ENCODE data around the gene FOXQ1.

The FOXQ1 gene

GRCh38 chr6:1279065-1279464 lies 32.8 kb upstream of the FOXQ1 start:
- no peak overlapping the region for H3K4me3 ChIP-seq (ENCODE audit: low read depth, low read length)
- no peaks in the 10 kb centered on the region for H3K9me3 ChIP-seq (ENCODE audit: severe bottlenecking)
- TF ChIP-seq CTCF (IDR thresholded peaks at IDR 0.05; ENCODE audit: low read depth, low read length), result no peak
- no peaks in the 10 kb centered on the region for H3K27me3 ChIP-seq (ENCODE audit: insufficient read depth, low read depth, severe bottlenecking)
- peak; percentile 36 for DNase-seq
- no peak overlapping the region for H3K27ac ChIP-seq
- no peaks in the 10 kb centered on the region for H3K36me3 ChIP-seq

DNA sequence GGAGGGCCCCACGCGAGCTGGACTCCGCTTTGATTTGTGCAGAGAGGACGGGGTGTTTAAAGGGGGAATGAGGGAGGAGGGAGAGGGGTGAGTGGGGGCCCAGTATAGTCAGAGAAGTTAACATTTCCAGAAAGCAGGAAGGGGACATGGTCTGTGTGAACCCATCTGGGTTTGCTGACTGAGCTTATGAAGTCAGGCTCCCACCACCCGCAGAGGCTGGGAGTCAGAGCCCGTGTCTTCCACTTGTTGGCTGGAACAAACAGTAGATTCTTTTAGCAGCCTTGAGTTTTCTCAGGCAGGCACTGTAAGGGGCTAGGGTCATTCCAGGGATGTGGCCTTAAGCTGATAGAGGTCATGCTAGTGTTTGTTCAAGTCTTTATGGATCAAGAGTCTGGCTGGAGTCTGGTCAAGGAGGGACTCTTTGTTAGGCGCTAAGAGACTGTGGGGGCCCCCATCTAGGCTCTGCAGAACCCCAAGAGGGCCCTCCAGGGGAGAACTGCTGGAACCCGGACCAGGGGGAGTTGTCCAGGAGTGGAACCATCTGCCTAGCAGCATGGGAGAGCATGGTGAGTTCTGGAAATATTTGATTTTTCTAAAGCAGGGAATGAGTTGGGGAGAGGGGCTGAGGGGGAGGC lies 31.1 kb upstream of the FOXQ1 start:
- H3K9me3 ChIP-seq (ENCODE audit: severe bottlenecking), result no peaks in the 10 kb centered on the region
- H3K4me3 ChIP-seq (ENCODE audit: low read depth, low read length), result no peak overlapping the region
- no peak for DNase-seq
- TF ChIP-seq CTCF (IDR thresholded peaks at IDR 0.05; ENCODE audit: low read depth, low read length), result no peak
- no peaks in the 10 kb centered on the region for H3K36me3 ChIP-seq
- no peak overlapping the region for H3K27ac ChIP-seq
- no peaks in the 10 kb centered on the region for H3K27me3 ChIP-seq (ENCODE audit: insufficient read depth, low read depth, severe bottlenecking)

- no peak for DNase-seq
- Histone ChIP-seq H3K4me3 (ENCODE audit: low read depth, low read length) (no peak overlapping the region), H3K36me3 (no peaks in the 10 kb centered on the region), H3K27ac (no peak overlapping the region), H3K27me3 (ENCODE audit: insufficient read depth, low read depth, severe bottlenecking) (no peaks in the 10 kb centered on the region), H3K9me3 (ENCODE audit: severe bottlenecking) (no peaks in the 10 kb centered on the region)
- TF ChIP-seq CTCF (IDR thresholded peaks at IDR 0.05; ENCODE audit: low read depth, low read length), result no peak
These were observed 30.2 kb upstream of the FOXQ1 start for GRCh38 chr6:1281746-1282145.

GRCh38 chr6:1283501-1283900 lies 28.4 kb upstream of the FOXQ1 start:
- Histone ChIP-seq H3K9me3 (ENCODE audit: severe bottlenecking) (no peaks in the 10 kb centered on the region), H3K27ac (no peak overlapping the region), H3K36me3 (no peaks in the 10 kb centered on the region), H3K27me3 (ENCODE audit: insufficient read depth, low read depth, severe bottlenecking) (no peaks in the 10 kb centered on the region), H3K4me3 (ENCODE audit: low read depth, low read length) (no peak overlapping the region)
- DNase-seq, result no peak
- TF ChIP-seq CTCF (IDR thresholded peaks at IDR 0.05; ENCODE audit: low read depth, low read length), result no peak

GRCh38 chr6:1285556-1285955 lies 26.3 kb upstream of the FOXQ1 start:
- DNase-seq, result no peak
- H3K4me3 ChIP-seq (ENCODE audit: low read depth, low read length), result no peak overlapping the region
- H3K27ac ChIP-seq, result no peak overlapping the region

More at GRCh38 chr6:1285556-1285955, 26.3 kb upstream of the FOXQ1 start:
- Histone ChIP-seq H3K9me3 (ENCODE audit: severe bottlenecking) (no peaks in the 10 kb centered on the region), H3K36me3 (no peaks in the 10 kb centered on the region), H3K27me3 (ENCODE audit: insufficient read depth, low read depth, severe bottlenecking) (no peaks in the 10 kb centered on the region)
- no peak for TF ChIP-seq CTCF (IDR thresholded peaks at IDR 0.05; ENCODE audit: low read depth, low read length)

Measured in WERI-Rb-1 (cell line).